Left kidney (tissue), 2 donors: ENCODE measurements around the gene ZNF529. TPM values are rescaled to one million over a fixed set of nuclear protein-coding genes. Genes with fewer than 3 reads are reported as not detected.

Source experiments
- DNase-seq: peaks from one replicate; pipeline ENCODE4 v3.0.0-alpha.2; 2013
- polyA plus RNA-seq: library from polyadenylated mRNA; unstranded; fragments of 120-200 nt; gene quantifications from one replicate; pipeline ENCODE4 v1.2.1, GENCODE V29; 2013; ENCODE audit not compliant: insufficient read length

ZNF529 gene
- polyA plus RNA-seq, 1 donor = 35.0 TPM

DNA sequence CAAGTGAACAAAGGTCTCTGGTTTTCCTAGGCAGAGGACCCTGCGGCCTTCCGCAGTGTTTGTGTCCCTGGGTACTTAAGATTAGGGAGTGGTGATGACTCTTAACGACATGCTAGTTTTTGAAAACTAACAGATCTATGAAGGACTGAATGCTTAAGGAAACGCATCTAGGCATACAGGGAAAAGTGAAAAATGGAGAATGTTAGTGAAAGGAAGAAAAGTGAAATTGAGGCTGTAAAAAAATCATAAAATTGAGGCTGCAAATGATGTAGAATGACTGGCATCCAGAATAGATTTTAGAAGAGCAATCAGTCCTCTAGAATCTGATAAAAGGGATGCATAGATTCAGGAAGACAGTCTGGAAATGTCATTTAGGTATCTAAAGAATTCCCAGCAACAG is 48.5 kb downstream of the ZNF529 start:
- DNase-seq = no peak

DNA sequence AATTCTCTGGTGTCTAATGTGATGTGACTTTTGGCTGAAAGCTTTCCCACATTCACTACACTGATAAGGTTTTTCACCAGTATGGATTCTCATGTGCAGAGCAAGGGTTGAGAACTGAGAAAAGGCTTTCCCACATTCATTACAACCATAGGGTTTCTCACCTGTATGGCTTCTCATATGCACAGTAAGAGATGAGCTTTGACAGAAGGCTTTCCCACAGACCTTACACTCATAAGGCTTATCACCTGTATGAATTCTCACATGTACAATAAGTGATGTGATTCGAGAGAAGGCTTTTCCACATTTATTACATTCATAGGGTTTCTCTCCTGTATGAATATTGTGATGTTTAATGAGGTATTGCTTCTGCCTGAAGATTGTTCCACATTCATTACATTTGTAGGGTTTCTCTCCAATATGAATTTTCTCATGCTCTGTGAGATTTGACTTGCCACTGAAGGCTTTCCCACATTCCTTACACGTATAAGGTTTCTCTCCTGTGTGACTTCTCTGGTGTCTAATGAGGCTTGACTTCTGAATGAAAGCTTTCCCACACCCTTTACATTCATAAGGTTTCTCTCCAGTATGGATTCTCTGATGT is 59.0 kb downstream of the ZNF529 start:
- no peak for DNase-seq

DNA sequence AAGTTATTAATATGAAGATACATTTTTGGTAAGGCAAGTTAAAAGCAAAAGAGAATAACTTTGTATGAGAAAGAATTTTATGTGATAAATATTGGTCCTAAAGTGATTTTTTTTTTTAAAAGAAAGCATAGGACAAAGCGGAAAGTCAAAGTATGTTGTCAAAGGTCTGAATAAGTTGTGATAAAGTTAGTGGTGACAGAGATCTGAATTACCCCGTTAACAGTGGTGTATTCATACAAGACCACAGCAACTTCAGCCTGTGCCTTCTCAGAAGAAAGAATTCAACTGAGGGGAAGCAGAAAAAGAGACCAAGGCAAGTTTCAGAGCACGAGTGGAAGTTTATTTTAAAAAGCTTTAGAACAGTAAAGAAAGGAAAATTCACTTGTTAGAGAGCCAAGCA is 64.8 kb downstream of the ZNF529 start:
- no peak for DNase-seq

DNA sequence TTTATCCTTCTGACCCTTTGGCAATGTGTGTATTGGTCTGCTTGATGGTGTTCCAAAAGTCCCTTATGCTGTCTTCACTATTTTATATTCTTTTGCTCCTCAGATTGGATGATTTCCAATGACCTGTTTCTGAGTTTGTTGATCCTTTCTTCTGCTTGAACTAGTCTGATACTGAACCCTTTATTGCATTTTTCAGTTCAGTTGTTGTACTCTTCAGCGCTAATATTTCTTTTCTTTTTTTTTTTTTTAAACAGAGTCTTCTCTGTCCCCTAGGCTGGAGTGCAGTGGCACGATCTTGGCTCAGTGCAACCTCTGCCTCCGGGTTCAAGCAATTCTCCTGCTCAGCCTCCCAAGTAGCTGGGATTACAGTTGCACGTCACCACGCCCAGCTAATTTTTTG is 71.1 kb downstream of the ZNF529 start:
- no peak for DNase-seq

DNA sequence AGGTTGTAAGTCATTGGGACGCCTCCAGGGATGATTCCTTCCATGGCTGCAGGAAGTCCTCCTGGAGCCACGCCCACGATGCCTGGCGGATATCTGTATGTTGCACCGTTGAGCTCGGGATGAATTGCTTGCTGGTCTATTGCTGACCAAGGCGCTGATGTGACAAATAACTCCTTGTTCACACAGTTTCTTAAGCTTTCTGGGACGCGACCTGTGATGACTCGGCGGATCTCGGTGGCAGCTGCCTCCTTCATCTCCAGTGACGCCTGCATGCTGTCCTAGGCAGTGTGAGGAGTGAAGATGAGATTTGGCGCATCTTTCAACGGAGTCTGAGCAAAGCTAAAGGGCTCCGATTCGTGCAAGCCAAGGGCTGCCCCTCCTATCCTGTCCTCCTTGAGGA is 76.1 kb downstream of the ZNF529 start:
- DNase-seq = no peak

Other genes with a start within 250 kb of the ZNF529 start
- gene ZFP14, start 194.1 kb downstream of the ZNF529 start, polyA plus RNA-seq = 18.2 TPM
- 16.9 TPM for gene ZFP82, start 154.6 kb downstream of the ZNF529 start, polyA plus RNA-seq
- 19.4 TPM for gene ZNF566, start 83.7 kb downstream of the ZNF529 start, polyA plus RNA-seq
- 39.3 TPM for gene ZNF260, start 45.0 kb downstream of the ZNF529 start, polyA plus RNA-seq
- 10.9 TPM for gene ZNF382, start 32.0 kb upstream of the ZNF529 start, polyA plus RNA-seq
- gene ZNF461, start 93.5 kb upstream of the ZNF529 start, polyA plus RNA-seq = 18.1 TPM
- gene ZNF567, start 114.3 kb upstream of the ZNF529 start, polyA plus RNA-seq = 16.8 TPM
- 5.7 TPM for gene ZNF850, start 199.5 kb upstream of the ZNF529 start, polyA plus RNA-seq